Activated CD4-positive, alpha-beta T cell treated with anti-CD3 and anti-CD28 coated beads for 48 hours (primary cell): ENCODE results near the gene NSDHL.

ENCODE experiments used
- DNase-seq: peaks from one replicate; pipeline ENCODE4 v3.0.0-alpha.2; 2020

The NSDHL gene

GRCh38 chrX:152845618-152846240 lies 14.9 kb downstream of the NSDHL start:
- no peak for DNase-seq

- DNase-seq = no peak
Observed at GRCh38 chrX:152847281-152847680, 16.4 kb downstream of the NSDHL start.

- no peak for DNase-seq
Observed at GRCh38 chrX:152850465-152850864, 19.6 kb downstream of the NSDHL start.

GRCh38 chrX:152853986-152854385 lies 23.1 kb downstream of the NSDHL start:
- DNase-seq = no peak

- DNase-seq = no peak
Observed at GRCh38 chrX:152861116-152861515, 30.3 kb downstream of the NSDHL start.

GRCh38 chrX:152861826-152862225 lies 31.0 kb downstream of the NSDHL start:
- no peak for DNase-seq

GRCh38 chrX:152865232-152865920 lies 34.5 kb downstream of the NSDHL start:
- no peak for DNase-seq

GRCh38 chrX:152866386-152866785 lies 35.5 kb downstream of the NSDHL start:
- DNase-seq = no peak

GRCh38 chrX:152869972-152870371 lies 39.1 kb downstream of the NSDHL start:
- no peak for DNase-seq

- DNase-seq = no peak
Observed at GRCh38 chrX:152871260-152871659, 40.4 kb downstream of the NSDHL start.

GRCh38 chrX:152872522-152872921 lies 41.7 kb downstream of the NSDHL start:
- DNase-seq = no peak

GRCh38 chrX:152873361-152873760 lies 42.5 kb downstream of the NSDHL start:
- DNase-seq = no peak

GRCh38 chrX:152876931-152877840 lies 46.3 kb downstream of the NSDHL start:
- DNase-seq = no peak

- no peak for DNase-seq
Observed at GRCh38 chrX:152878976-152879755, 48.3 kb downstream of the NSDHL start.

- DNase-seq = no peak
Observed at GRCh38 chrX:152881289-152881688, 50.4 kb downstream of the NSDHL start.

GRCh38 chrX:152884171-152884570 lies 53.3 kb downstream of the NSDHL start:
- no peak for DNase-seq

- no peak for DNase-seq
Observed at GRCh38 chrX:152886716-152887115, 55.9 kb downstream of the NSDHL start.

GRCh38 chrX:152892499-152892898 lies 61.6 kb downstream of the NSDHL start:
- no peak for DNase-seq

- DNase-seq = no peak
Observed at GRCh38 chrX:152892999-152893891, 62.4 kb downstream of the NSDHL start.

GRCh38 chrX:152893980-152894610 lies 63.2 kb downstream of the NSDHL start:
- DNase-seq = no peak

- DNase-seq = no peak
Observed at GRCh38 chrX:152895121-152895520, 64.3 kb downstream of the NSDHL start.
